ENCODE results near the gene PKD1L1. TPM values are rescaled to one million over a fixed set of nuclear protein-coding genes. Genes with fewer than 3 reads are reported as not detected.

PKD1L1 gene, protein sequence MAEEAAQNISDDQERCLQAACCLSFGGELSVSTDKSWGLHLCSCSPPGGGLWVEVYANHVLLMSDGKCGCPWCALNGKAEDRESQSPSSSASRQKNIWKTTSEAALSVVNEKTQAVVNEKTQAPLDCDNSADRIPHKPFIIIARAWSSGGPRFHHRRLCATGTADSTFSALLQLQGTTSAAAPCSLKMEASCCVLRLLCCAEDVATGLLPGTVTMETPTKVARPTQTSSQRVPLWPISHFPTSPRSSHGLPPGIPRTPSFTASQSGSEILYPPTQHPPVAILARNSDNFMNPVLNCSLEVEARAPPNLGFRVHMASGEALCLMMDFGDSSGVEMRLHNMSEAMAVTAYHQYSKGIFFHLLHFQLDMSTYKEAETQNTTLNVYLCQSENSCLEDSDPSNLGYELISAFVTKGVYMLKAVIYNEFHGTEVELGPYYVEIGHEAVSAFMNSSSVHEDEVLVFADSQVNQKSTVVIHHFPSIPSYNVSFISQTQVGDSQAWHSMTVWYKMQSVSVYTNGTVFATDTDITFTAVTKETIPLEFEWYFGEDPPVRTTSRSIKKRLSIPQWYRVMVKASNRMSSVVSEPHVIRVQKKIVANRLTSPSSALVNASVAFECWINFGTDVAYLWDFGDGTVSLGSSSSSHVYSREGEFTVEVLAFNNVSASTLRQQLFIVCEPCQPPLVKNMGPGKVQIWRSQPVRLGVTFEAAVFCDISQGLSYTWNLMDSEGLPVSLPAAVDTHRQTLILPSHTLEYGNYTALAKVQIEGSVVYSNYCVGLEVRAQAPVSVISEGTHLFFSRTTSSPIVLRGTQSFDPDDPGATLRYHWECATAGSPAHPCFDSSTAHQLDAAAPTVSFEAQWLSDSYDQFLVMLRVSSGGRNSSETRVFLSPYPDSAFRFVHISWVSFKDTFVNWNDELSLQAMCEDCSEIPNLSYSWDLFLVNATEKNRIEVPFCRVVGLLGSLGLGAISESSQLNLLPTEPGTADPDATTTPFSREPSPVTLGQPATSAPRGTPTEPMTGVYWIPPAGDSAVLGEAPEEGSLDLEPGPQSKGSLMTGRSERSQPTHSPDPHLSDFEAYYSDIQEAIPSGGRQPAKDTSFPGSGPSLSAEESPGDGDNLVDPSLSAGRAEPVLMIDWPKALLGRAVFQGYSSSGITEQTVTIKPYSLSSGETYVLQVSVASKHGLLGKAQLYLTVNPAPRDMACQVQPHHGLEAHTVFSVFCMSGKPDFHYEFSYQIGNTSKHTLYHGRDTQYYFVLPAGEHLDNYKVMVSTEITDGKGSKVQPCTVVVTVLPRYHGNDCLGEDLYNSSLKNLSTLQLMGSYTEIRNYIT (N-terminal part only)
- total RNA-seq: 10 to 100 TPM in 1 of 2 donors, under 1 TPM in 1; 0.59 to 40.9 TPM

DNA sequence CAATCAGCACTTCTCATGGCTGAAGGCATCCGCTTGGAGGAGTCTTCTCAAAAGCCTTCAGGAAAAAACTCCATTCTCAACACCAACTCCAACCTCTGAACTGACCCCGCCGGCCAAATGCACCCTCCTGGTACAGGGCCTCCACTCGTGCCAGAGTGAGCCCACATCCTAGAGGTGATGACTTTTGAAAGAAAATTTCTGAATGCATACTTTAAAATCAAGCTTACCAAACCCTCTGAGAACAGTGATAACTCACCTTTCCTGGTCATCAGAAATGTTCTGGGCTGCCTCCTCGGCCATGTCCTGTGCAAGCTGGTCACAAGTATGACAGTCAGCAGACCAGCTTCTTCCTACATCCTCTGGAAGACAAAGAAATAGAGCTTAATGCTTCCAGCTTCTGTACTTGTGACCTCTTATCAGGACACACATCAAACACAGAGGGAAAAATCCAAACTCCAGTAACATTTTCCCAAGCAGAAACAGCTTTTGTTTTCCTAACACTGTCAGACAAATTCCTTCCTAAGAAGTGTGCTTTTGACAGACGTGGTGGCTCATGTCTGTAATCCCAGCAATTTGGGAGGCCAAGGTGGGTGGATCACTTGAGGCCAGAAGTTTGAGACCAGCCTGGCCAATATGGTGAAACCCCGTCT is at the start of gene PKD1L1:
TSS of gene PKD1L1 (minus strand) at position 326 of the 650 bp plus-strand sequence. CDS start at position 300, 26 bp downstream.
- DNase-seq (ENCODE audit: low spot score): no peak
- no peak within 1 kb of the TSS for H3K4me3 ChIP-seq
- no peaks in the 10 kb centered on the region for H3K36me3 ChIP-seq
- no peaks in the 10 kb centered on the region for H3K4me1 ChIP-seq (replicated peaks)
- no peaks in the 10 kb centered on the region for H3K9me3 ChIP-seq
- TF ChIP-seq POLR2AphosphoS5 (IDR thresholded peaks at IDR 0.05) (no peak), POLR2A (IDR thresholded peaks at IDR 0.05) (no peak)
- TF ChIP-seq, protein P1, sequence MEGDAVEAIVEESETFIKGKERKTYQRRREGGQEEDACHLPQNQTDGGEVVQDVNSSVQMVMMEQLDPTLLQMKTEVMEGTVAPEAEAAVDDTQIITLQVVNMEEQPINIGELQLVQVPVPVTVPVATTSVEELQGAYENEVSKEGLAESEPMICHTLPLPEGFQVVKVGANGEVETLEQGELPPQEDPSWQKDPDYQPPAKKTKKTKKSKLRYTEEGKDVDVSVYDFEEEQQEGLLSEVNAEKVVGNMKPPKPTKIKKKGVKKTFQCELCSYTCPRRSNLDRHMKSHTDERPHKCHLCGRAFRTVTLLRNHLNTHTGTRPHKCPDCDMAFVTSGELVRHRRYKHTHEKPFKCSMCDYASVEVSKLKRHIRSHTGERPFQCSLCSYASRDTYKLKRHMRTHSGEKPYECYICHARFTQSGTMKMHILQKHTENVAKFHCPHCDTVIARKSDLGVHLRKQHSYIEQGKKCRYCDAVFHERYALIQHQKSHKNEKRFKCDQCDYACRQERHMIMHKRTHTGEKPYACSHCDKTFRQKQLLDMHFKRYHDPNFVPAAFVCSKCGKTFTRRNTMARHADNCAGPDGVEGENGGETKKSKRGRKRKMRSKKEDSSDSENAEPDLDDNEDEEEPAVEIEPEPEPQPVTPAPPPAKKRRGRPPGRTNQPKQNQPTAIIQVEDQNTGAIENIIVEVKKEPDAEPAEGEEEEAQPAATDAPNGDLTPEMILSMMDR (IDR thresholded peaks at IDR 0.05): no peak
- 83% methylated on average over 7 of the region's 7 CpGs for WGBS
- no peaks in the 10 kb centered on the region for H3K27me3 ChIP-seq (replicated peaks; ENCODE audit: insufficient read depth)
- no peak within 1 kb of the TSS for H3K27ac ChIP-seq
- intact Hi-C loops (cut with DNase I): no loop called here

DNA sequence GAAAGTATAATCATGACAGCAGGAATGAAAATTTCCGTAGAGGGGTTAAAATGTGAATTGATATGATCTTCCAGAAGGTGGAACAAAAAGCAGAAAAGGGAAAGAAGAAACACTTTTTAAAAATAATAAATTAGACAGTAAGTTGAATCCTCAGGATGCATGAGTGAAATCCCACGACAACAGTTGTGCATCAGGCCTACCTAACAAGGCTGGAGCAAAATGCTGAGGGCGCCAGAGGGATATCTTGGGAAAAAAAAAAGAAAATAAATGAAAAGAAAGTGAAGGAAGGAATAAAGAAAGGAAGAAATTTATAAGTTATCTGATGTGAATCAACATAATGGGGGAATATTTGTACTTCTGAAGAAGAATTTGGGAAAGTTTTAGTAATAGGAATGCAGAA is 44.2 kb upstream of the PKD1L1 start:
- Histone ChIP-seq H3K4me1 (replicated peaks) (peaks cover 3% of the 10 kb centered on the region), H3K36me3 (no peaks in the 10 kb centered on the region), H3K27me3 (replicated peaks; ENCODE audit: insufficient read depth) (no peaks in the 10 kb centered on the region), H3K27ac (no peak overlapping the region), H3K9me3 (no peaks in the 10 kb centered on the region), H3K4me3 (no peak overlapping the region)
- TF ChIP-seq POLR2AphosphoS5 (IDR thresholded peaks at IDR 0.05) (no peak), POLR2A (IDR thresholded peaks at IDR 0.05) (no peak)
- TF ChIP-seq, protein P1 (IDR thresholded peaks at IDR 0.05): no peak
- intact Hi-C loops (cut with DNase I): loop anchor here (5.0 kb wide), 1 partner anchor 120 kb away; no protein-coding TSS in a partner anchor
- DNase-seq (ENCODE audit: low spot score): no peak
- 93% methylated on average over 3 of the region's 3 CpGs for WGBS

DNA sequence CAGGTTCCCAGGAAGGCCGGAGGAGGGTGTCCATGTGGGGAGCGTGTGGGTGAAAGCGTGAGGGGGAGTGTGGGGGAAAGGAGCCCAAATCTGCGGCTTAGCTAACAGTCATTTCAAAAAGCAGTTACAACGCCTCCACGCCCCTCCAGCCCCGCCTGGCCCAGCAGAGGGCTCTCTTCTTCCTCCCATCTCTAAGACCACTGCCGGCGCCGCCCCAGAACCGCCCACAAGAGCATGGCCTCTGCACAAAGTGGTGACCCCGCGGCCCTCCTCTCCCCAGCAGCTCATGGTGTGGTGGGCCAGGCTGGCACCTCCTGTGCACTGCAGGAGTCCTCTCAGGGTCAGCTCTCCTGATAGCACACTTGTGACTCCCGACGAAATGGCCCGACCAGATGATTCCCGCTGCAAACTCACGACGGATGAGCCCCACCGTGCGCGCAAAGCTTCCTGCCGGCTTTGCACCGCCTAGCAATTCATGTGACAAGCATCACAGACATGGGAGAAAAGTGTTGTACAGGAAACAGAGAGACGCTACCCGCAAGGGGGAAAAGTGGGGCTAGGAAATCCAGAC is 43.6 kb upstream of the PKD1L1 start:
- no peak for TF ChIP-seq POLR2A (IDR thresholded peaks at IDR 0.05)
- TF ChIP-seq, protein P1 (IDR thresholded peaks at IDR 0.05): peak in 2 of 4 experiments; percentile 40 to 54
- Histone ChIP-seq H3K36me3 (no peaks in the 10 kb centered on the region), H3K27me3 (replicated peaks; ENCODE audit: insufficient read depth) (no peaks in the 10 kb centered on the region), H3K27ac (no peak overlapping the region), H3K9me3 (no peaks in the 10 kb centered on the region), H3K4me1 (replicated peaks) (peaks cover 3% of the 10 kb centered on the region), H3K4me3 (peak overlapping the region; percentile 8 to 16)
- DNase-seq (ENCODE audit: low spot score): peak; percentile 29
- intact Hi-C loops (cut with DNase I): loop anchor here (5.0 kb wide), 1 partner anchor 120 kb away; no protein-coding TSS in a partner anchor
- WGBS: 9% methylated on average over 23 of the region's 26 CpGs

DNA sequence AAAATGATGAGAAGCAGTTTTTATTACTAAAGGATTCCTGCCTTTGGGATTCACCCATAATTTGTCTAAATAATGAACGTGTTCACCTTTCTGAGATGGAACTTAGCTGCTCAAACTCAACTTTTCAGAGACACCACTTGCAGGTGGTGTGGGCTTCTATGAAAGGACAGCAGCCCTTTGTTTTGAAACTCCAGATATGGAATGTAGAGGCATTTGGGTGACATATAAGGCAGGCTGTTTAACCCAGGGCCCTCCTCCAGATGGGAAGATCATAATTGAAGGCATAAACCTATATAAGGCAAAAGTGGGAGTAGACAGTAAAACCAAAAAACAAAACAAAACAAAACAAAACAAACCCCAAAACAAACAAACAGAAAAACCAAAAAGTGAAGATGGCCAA is 43.0 kb upstream of the PKD1L1 start:
- intact Hi-C loops (cut with DNase I): loop anchor here (5.0 kb wide), 1 partner anchor 121 kb away; no protein-coding TSS in a partner anchor
- DNase-seq (ENCODE audit: low spot score): no peak
- Histone ChIP-seq H3K4me3 (no peak overlapping the region), H3K9me3 (no peaks in the 10 kb centered on the region), H3K4me1 (replicated peaks) (peaks cover 3% of the 10 kb centered on the region), H3K36me3 (no peaks in the 10 kb centered on the region), H3K27ac (no peak overlapping the region), H3K27me3 (replicated peaks; ENCODE audit: insufficient read depth) (no peaks in the 10 kb centered on the region)
- WGBS: 72% methylated on average over 1 of the region's 1 CpG
- TF ChIP-seq POLR2AphosphoS5 (IDR thresholded peaks at IDR 0.05): no peak
- TF ChIP-seq POLR2A (IDR thresholded peaks at IDR 0.05): no peak
- TF ChIP-seq, protein P1 (IDR thresholded peaks at IDR 0.05): no peak

All from prostate gland (tissue), 2 donors.